ENCODE measurements around the gene STK32B.

STK32B gene

GRCh38 chr4:5409972-5410618 lies 358.8 kb downstream of the STK32B start:
- Histone ChIP-seq H3K36me3 (ENCODE audit: control insufficient read depth in 1 of 2, insufficient read depth in 2 of 2, low read length in 2 of 2) (no peaks in the 10 kb centered on the region), H3K9ac (ENCODE audit: low read depth in 1 of 2, low read length in 2 of 2) (no peak overlapping the region), H3K4me1 (ENCODE audit: control insufficient read depth in 1 of 2, insufficient read depth in 2 of 2, low read length in 2 of 2) (no peaks in the 10 kb centered on the region), H3K4me3 (ENCODE audit: low read depth in 1 of 2, low read length in 2 of 2) (peak overlapping the region; percentile 37 to 44), H3K27me3 (ENCODE audit: control insufficient read depth in 1 of 2, insufficient read depth in 2 of 2, low read length in 2 of 2) (no peaks in the 10 kb centered on the region), H3K9me3 (ENCODE audit: control insufficient read depth in 1 of 2, low read length in 2 of 2) (peaks cover 6 to 10% of the 10 kb centered on the region in 2 donors), H3K27ac (ENCODE audit: low read depth, low read length) (no peak overlapping the region)

GRCh38 chr4:5412296-5412695 lies 361.0 kb downstream of the STK32B start:
- Histone ChIP-seq H3K27me3 (ENCODE audit: control insufficient read depth in 1 of 2, insufficient read depth in 2 of 2, low read length in 2 of 2) (no peaks in the 10 kb centered on the region), H3K27ac (ENCODE audit: low read depth, low read length) (no peak overlapping the region), H3K4me1 (ENCODE audit: control insufficient read depth in 1 of 2, insufficient read depth in 2 of 2, low read length in 2 of 2) (no peaks in the 10 kb centered on the region), H3K9me3 (ENCODE audit: control insufficient read depth in 1 of 2, low read length in 2 of 2) (peaks cover 0 to 7% of the 10 kb centered on the region in 2 donors), H3K4me3 (ENCODE audit: low read depth in 1 of 2, low read length in 2 of 2) (no peak overlapping the region), H3K36me3 (ENCODE audit: control insufficient read depth in 1 of 2, insufficient read depth in 2 of 2, low read length in 2 of 2) (no peaks in the 10 kb centered on the region), H3K9ac (ENCODE audit: low read depth in 1 of 2, low read length in 2 of 2) (no peak overlapping the region)

- Histone ChIP-seq H3K9ac (ENCODE audit: low read depth in 1 of 2, low read length in 2 of 2) (no peak overlapping the region), H3K4me1 (ENCODE audit: control insufficient read depth in 1 of 2, insufficient read depth in 2 of 2, low read length in 2 of 2) (no peaks in the 10 kb centered on the region), H3K27me3 (ENCODE audit: control insufficient read depth in 1 of 2, insufficient read depth in 2 of 2, low read length in 2 of 2) (no peaks in the 10 kb centered on the region), H3K27ac (ENCODE audit: low read depth, low read length) (no peak overlapping the region), H3K9me3 (ENCODE audit: control insufficient read depth in 1 of 2, low read length in 2 of 2) (peaks cover 0 to 10% of the 10 kb centered on the region in 2 donors), H3K4me3 (ENCODE audit: low read depth in 1 of 2, low read length in 2 of 2) (no peak overlapping the region), H3K36me3 (ENCODE audit: control insufficient read depth in 1 of 2, insufficient read depth in 2 of 2, low read length in 2 of 2) (no peaks in the 10 kb centered on the region)
Measured at GRCh38 chr4:5412751-5413150, 361.5 kb downstream of the STK32B start.

DNA sequence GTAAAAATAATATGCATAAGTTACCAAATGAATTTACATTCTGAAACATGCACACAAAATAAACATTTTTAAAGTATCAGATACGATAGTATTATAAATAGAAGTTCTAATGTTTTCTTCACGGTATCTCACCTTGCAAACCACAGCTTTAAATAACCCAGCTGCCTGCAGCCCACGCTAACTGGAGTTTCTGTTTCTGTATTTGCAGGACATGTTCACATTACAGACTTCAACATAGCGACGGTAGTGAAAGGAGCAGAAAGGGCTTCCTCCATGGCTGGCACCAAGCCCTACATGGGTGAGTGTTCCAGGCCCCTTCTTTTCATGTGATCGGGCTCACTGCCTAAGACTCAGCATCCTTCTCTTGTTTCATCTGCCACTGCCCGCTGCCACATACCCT lies 365.4 kb downstream of the STK32B start:
- Histone ChIP-seq H3K27me3 (ENCODE audit: control insufficient read depth in 1 of 2, insufficient read depth in 2 of 2, low read length in 2 of 2) (no peaks in the 10 kb centered on the region), H3K36me3 (ENCODE audit: control insufficient read depth in 1 of 2, insufficient read depth in 2 of 2, low read length in 2 of 2) (no peaks in the 10 kb centered on the region), H3K4me1 (ENCODE audit: control insufficient read depth in 1 of 2, insufficient read depth in 2 of 2, low read length in 2 of 2) (no peaks in the 10 kb centered on the region), H3K9me3 (ENCODE audit: control insufficient read depth in 1 of 2, low read length in 2 of 2) (peaks cover 0 to 12% of the 10 kb centered on the region in 2 donors), H3K9ac (ENCODE audit: low read depth in 1 of 2, low read length in 2 of 2) (no peak overlapping the region), H3K27ac (ENCODE audit: low read depth, low read length) (no peak overlapping the region), H3K4me3 (ENCODE audit: low read depth in 1 of 2, low read length in 2 of 2) (no peak overlapping the region)

- H3K9me3 ChIP-seq (ENCODE audit: control insufficient read depth in 1 of 2, low read length in 2 of 2): peaks cover 0 to 12% of the 10 kb centered on the region in 2 donors
- H3K4me1 ChIP-seq (ENCODE audit: control insufficient read depth in 1 of 2, insufficient read depth in 2 of 2, low read length in 2 of 2): no peaks in the 10 kb centered on the region
- H3K36me3 ChIP-seq (ENCODE audit: control insufficient read depth in 1 of 2, insufficient read depth in 2 of 2, low read length in 2 of 2): no peaks in the 10 kb centered on the region
- no peak overlapping the region for H3K9ac ChIP-seq (ENCODE audit: low read depth in 1 of 2, low read length in 2 of 2)
- H3K4me3 ChIP-seq (ENCODE audit: low read depth in 1 of 2, low read length in 2 of 2): no peak overlapping the region
- no peaks in the 10 kb centered on the region for H3K27me3 ChIP-seq (ENCODE audit: control insufficient read depth in 1 of 2, insufficient read depth in 2 of 2, low read length in 2 of 2)
- no peak overlapping the region for H3K27ac ChIP-seq (ENCODE audit: low read depth, low read length)
Measured at GRCh38 chr4:5420266-5420665, 369.0 kb downstream of the STK32B start.

DNA sequence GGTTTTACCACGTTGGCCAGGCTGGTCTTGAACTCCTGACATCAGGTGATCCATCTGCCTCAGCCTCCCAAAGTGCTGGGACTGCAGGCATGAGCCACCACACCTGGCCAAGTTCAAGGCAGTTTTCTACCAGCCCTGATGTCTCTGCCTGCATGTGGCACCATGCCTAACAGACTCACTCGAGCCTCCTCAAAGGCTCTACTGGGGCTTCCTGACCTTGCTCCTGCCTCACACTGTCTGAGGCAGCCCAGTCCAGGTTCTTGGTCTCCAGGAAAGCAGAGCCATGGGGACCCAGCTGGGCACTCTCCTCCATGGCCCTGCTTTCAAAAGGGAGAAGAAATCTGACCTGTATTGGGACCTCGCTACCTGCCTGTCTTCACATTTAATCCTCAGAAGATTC lies 370.1 kb downstream of the STK32B start:
- H3K36me3 ChIP-seq (ENCODE audit: control insufficient read depth in 1 of 2, insufficient read depth in 2 of 2, low read length in 2 of 2): no peaks in the 10 kb centered on the region
- no peaks in the 10 kb centered on the region for H3K27me3 ChIP-seq (ENCODE audit: control insufficient read depth in 1 of 2, insufficient read depth in 2 of 2, low read length in 2 of 2)
- no peak overlapping the region for H3K4me3 ChIP-seq (ENCODE audit: low read depth in 1 of 2, low read length in 2 of 2)
- H3K9ac ChIP-seq (ENCODE audit: low read depth in 1 of 2, low read length in 2 of 2): no peak overlapping the region
- H3K9me3 ChIP-seq (ENCODE audit: control insufficient read depth in 1 of 2, low read length in 2 of 2): peaks cover 0 to 12% of the 10 kb centered on the region in 2 donors
- H3K4me1 ChIP-seq (ENCODE audit: control insufficient read depth in 1 of 2, insufficient read depth in 2 of 2, low read length in 2 of 2): no peaks in the 10 kb centered on the region
- H3K27ac ChIP-seq (ENCODE audit: low read depth, low read length): no peak overlapping the region

DNA sequence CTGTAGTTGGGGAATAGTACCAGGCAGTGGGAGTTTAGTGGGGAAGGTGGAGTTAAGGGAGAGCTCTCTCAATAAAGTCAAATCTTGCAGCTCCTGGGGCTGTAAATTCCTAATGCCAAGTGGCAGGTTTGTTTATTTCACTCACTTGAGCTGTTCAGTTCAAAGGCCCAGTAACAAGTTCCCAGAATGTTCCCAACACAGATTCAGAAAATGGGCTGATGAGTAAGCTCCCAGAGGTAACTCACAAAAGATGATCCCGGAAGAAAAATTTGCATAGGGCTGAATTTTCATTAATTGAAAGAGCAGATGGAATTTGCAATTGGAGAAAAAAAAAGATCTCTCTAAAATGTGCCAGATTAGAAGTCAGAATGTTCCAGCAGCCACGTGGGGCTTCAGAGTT lies 370.9 kb downstream of the STK32B start:
- no peak overlapping the region for H3K27ac ChIP-seq (ENCODE audit: low read depth, low read length)
- no peaks in the 10 kb centered on the region for H3K36me3 ChIP-seq (ENCODE audit: control insufficient read depth in 1 of 2, insufficient read depth in 2 of 2, low read length in 2 of 2)

DNA sequence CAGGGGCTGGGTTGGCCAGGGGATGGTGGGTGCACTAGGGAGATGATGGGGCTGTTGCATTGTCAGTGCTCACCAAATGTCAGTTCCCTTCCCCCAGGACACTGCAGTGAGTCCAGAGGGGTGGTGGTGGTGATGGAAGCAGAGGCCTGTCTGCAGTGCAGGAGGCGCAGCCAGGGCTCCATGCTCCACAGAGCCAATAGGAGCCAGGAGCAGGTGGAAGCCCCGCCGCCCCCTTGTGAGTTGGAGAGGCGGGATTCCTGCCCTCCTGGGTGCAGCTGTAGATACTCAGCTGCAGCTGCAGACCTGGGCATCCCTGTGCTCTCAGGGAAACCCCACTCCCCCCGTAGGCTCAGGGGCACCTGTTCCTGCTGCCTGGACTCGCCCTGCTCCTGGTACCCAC lies 372.4 kb downstream of the STK32B start:
- Histone ChIP-seq H3K27ac (ENCODE audit: low read depth, low read length) (no peak overlapping the region), H3K9me3 (ENCODE audit: control insufficient read depth in 1 of 2, low read length in 2 of 2) (no peaks in the 10 kb centered on the region), H3K36me3 (ENCODE audit: control insufficient read depth in 1 of 2, insufficient read depth in 2 of 2, low read length in 2 of 2) (no peaks in the 10 kb centered on the region), H3K4me3 (ENCODE audit: low read depth in 1 of 2, low read length in 2 of 2) (no peak overlapping the region), H3K4me1 (ENCODE audit: control insufficient read depth in 1 of 2, insufficient read depth in 2 of 2, low read length in 2 of 2) (no peaks in the 10 kb centered on the region), H3K27me3 (ENCODE audit: control insufficient read depth in 1 of 2, insufficient read depth in 2 of 2, low read length in 2 of 2) (no peaks in the 10 kb centered on the region), H3K9ac (ENCODE audit: low read depth in 1 of 2, low read length in 2 of 2) (no peak overlapping the region)

More for the DNA sequence above, 370.9 kb downstream of the STK32B start:
- Histone ChIP-seq H3K9me3 (ENCODE audit: control insufficient read depth in 1 of 2, low read length in 2 of 2) (peaks cover 0 to 7% of the 10 kb centered on the region in 2 donors), H3K4me3 (ENCODE audit: low read depth in 1 of 2, low read length in 2 of 2) (no peak overlapping the region), H3K9ac (ENCODE audit: low read depth in 1 of 2, low read length in 2 of 2) (no peak overlapping the region), H3K4me1 (ENCODE audit: control insufficient read depth in 1 of 2, insufficient read depth in 2 of 2, low read length in 2 of 2) (no peaks in the 10 kb centered on the region), H3K27me3 (ENCODE audit: control insufficient read depth in 1 of 2, insufficient read depth in 2 of 2, low read length in 2 of 2) (no peaks in the 10 kb centered on the region)

DNA sequence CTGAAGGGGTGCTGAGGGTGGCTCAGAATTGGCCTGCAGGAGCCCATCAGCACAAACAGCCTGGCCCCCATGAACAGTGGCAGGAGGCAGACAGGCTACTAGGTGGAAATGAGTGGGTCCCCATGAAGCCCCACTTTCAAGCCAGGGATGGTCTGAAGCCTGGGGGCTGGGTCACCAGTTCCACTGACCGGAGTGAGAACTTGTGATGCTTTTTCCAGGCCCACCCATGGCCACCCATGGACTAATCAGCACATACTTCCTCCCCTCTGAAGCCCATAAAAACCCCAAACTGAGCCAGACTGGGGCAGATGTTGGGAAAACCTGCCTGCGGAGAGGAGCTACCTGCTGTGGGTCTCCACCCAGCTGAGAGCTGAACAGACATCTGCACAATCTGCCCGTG lies 372.9 kb downstream of the STK32B start:
- no peak overlapping the region for H3K4me3 ChIP-seq (ENCODE audit: low read depth in 1 of 2, low read length in 2 of 2)
- no peaks in the 10 kb centered on the region for H3K27me3 ChIP-seq (ENCODE audit: control insufficient read depth in 1 of 2, insufficient read depth in 2 of 2, low read length in 2 of 2)
- no peaks in the 10 kb centered on the region for H3K9me3 ChIP-seq (ENCODE audit: control insufficient read depth in 1 of 2, low read length in 2 of 2)
- no peak overlapping the region for H3K9ac ChIP-seq (ENCODE audit: low read depth in 1 of 2, low read length in 2 of 2)
- no peaks in the 10 kb centered on the region for H3K4me1 ChIP-seq (ENCODE audit: control insufficient read depth in 1 of 2, insufficient read depth in 2 of 2, low read length in 2 of 2)
- no peak overlapping the region for H3K27ac ChIP-seq (ENCODE audit: low read depth, low read length)
- H3K36me3 ChIP-seq (ENCODE audit: control insufficient read depth in 1 of 2, insufficient read depth in 2 of 2, low read length in 2 of 2): no peaks in the 10 kb centered on the region

DNA sequence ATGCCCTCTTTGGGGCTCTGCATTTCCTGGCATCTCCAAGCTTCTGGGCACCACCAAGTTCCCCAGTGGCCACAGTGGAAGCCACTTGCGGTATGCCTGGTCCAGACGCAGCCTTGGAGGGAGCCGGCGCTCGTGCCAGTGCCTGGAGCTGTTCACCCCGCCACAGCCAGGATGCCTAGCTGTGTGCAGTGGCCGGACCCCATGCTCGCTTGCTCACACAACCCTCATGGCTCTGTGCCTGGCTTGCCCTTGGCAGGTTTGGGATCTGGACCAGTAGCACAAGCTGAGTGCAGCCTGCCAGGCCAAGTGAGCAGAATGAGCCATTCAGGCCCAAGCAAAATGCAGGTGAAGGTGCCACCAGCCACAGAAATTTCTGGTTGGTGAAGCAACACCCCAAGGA lies 373.6 kb downstream of the STK32B start:
- no peaks in the 10 kb centered on the region for H3K9me3 ChIP-seq (ENCODE audit: control insufficient read depth in 1 of 2, low read length in 2 of 2)
- no peaks in the 10 kb centered on the region for H3K27me3 ChIP-seq (ENCODE audit: control insufficient read depth in 1 of 2, insufficient read depth in 2 of 2, low read length in 2 of 2)
- no peak overlapping the region for H3K27ac ChIP-seq (ENCODE audit: low read depth, low read length)
- no peak overlapping the region for H3K9ac ChIP-seq (ENCODE audit: low read depth in 1 of 2, low read length in 2 of 2)
- no peaks in the 10 kb centered on the region for H3K4me1 ChIP-seq (ENCODE audit: control insufficient read depth in 1 of 2, insufficient read depth in 2 of 2, low read length in 2 of 2)
- H3K4me3 ChIP-seq (ENCODE audit: low read depth in 1 of 2, low read length in 2 of 2): no peak overlapping the region
- H3K36me3 ChIP-seq (ENCODE audit: control insufficient read depth in 1 of 2, insufficient read depth in 2 of 2, low read length in 2 of 2): no peaks in the 10 kb centered on the region

DNA sequence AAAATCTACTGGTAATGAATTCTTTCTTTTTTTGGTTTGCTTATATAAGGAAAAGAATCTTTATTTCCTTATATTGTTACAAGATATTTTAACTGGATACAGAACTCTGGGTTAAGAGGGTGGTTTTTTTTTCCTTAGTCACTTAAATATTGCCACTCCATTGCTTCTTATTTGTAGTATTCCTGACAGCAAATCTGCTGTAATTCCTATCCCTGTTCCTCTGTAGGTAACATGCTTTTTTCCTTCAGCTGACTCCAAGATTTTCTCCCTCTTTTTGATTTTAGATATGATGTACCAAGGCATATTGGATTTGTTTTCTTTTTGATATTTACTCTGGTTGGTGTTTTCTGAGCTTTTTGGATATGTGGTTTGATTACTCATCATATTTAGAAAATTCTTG lies 378.5 kb downstream of the STK32B start:
- no peaks in the 10 kb centered on the region for H3K27me3 ChIP-seq (ENCODE audit: control insufficient read depth in 1 of 2, insufficient read depth in 2 of 2, low read length in 2 of 2)
- H3K36me3 ChIP-seq (ENCODE audit: control insufficient read depth in 1 of 2, insufficient read depth in 2 of 2, low read length in 2 of 2): no peaks in the 10 kb centered on the region
- H3K27ac ChIP-seq (ENCODE audit: low read depth, low read length): no peak overlapping the region
- no peaks in the 10 kb centered on the region for H3K9me3 ChIP-seq (ENCODE audit: control insufficient read depth in 1 of 2, low read length in 2 of 2)
- H3K4me3 ChIP-seq (ENCODE audit: low read depth in 1 of 2, low read length in 2 of 2): no peak overlapping the region
- H3K9ac ChIP-seq (ENCODE audit: low read depth in 1 of 2, low read length in 2 of 2): no peak overlapping the region
- no peaks in the 10 kb centered on the region for H3K4me1 ChIP-seq (ENCODE audit: control insufficient read depth in 1 of 2, insufficient read depth in 2 of 2, low read length in 2 of 2)

Data from duodenal mucosa (tissue), 2 donors.